Measurements from ENCODE around the gene NFKBIZ. TPM values are rescaled to one million over a fixed set of nuclear protein-coding genes. Genes with fewer than 3 reads are reported as not detected.
A peak's percentile ranks its signal among the peaks of the same experiment; 100 is the strongest.

NFKBIZ gene
- total and polyA plus RNA-seq, 2 donors (not counting 3 experiments of a cell fraction or from before 2014, with no cell fraction given), result 17.5 to 28.9 TPM

DNA sequence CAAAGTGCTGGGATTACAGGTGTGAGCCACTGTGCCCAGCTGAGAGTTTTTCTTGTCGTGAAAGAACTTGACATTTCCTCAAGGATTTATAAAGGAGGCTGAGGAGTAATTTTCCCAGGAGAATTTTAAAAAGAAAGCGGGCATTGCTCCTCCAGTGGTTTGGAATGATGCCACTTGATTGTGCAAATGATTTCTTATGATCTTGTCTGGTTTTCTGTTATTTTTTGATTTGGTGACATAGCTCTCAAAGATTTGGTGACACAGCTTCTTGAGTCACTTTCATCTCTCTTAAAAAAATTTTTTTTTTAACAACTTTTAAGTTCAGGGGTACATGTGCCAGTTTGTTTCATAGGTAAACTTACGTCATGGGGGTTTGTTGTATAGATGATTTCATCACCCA lies 24.6 kb upstream of the NFKBIZ start:
- H3K27me3 ChIP-seq (ENCODE audit: control insufficient read depth in 2 of 2, insufficient read depth in 2 of 2, low read length in 2 of 2), result no peaks in the 10 kb centered on the region
- intact Hi-C loops (cut with micrococcal nuclease) (no loop called here), dilution Hi-C loops (cut with MboI; ENCODE audit: extremely low pct_ligation_motif_present, low sequenced_read_pairs) (no loop called here)
- H3K27ac ChIP-seq (ENCODE audit: insufficient read depth, low read depth, low read length), result no peak overlapping the region
- H2AFZ ChIP-seq (ENCODE audit: low read depth, low read length), result no peak overlapping the region
- no TSS peak for BruUV-seq (replicated peaks)
- peaks cover 12% of the 10 kb centered on the region for H3K4me1 ChIP-seq (ENCODE audit: control insufficient read depth, extremely low read depth, insufficient read depth, low read length)
- H3K4me2 ChIP-seq (ENCODE audit: insufficient read depth, low read length), result no peak overlapping the region
- H3K9me3 ChIP-seq (replicated peaks; ENCODE audit: control insufficient read depth, insufficient read depth, low read length), result no peaks in the 10 kb centered on the region
- H4K20me1 ChIP-seq (replicated peaks; ENCODE audit: control insufficient read depth, extremely low read depth, insufficient read depth, low read length), result no peaks in the 10 kb centered on the region
- H3K36me3 ChIP-seq (ENCODE audit: control insufficient read depth in 2 of 2, extremely low read depth in 1 of 2, insufficient read depth in 2 of 2, low read length in 2 of 2), result peaks cover 0 to 4% of the 10 kb centered on the region in 2 experiments
- H3K79me2 ChIP-seq (ENCODE audit: control insufficient read depth, insufficient read depth, low read length), result no peaks in the 10 kb centered on the region
- ChIA-PET POLR2A (no interaction called here), CTCF (interaction anchor here (1.2 to 2.0 kb wide), 5 partner anchors 11 to 405 kb away, joined by 3 to 12 read pairs (median 6); no protein-coding TSS in a partner anchor)
- H3K9ac ChIP-seq (replicated peaks; ENCODE audit: extremely low read depth, insufficient read depth, low read length), result no peak overlapping the region
- DNase-seq (ENCODE audit: low read depth, low spot score), result no peak
- TF ChIP-seq MYC (IDR thresholded peaks at IDR 0.05; ENCODE audit: low read depth, low read length), result no peak
- H3K4me3 ChIP-seq (replicated peaks in 1 of 3; ENCODE audit: insufficient read depth in 1 of 3, low read depth in 1 of 3, low read length in 3 of 3), result no peak overlapping the region
- no peaks in the 10 kb centered on the region for H3K9me1 ChIP-seq (replicated peaks; ENCODE audit: control insufficient read depth, extremely low read depth, insufficient read depth, low read length)
- no peak for FAIRE-seq

DNA sequence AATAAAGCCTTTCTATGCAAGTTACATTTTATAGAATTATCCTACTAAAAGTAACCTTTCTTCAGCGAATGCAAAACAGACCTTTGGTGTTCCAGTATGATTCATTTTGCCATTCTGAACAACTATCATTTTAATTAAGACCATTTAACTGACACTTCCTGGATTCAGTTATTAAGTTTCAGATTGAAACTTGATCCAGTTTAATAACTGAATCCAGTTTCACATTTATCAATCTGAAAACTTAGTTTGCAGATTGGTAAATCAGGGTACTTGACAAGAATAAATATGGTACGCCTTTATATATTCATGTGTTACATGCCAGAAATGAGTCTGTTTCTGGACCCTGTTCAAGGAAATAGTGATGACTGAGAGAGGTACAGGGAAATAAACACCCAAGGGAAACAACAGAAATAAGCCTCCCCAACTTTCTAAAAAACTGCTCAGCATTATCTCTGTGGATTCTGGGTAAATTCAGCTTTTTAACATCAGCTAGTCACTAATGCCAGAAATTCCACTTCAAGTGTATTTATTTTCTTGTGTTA lies 23.3 kb upstream of the NFKBIZ start:
- intact Hi-C loops (cut with micrococcal nuclease), result no loop called here
- peaks cover 12% of the 10 kb centered on the region for H3K4me1 ChIP-seq (ENCODE audit: control insufficient read depth, extremely low read depth, insufficient read depth, low read length)
- no peaks in the 10 kb centered on the region for H3K9me3 ChIP-seq (replicated peaks; ENCODE audit: control insufficient read depth, insufficient read depth, low read length)
- H3K27ac ChIP-seq (ENCODE audit: insufficient read depth, low read depth, low read length), result no peak overlapping the region
- no peak overlapping the region for H3K4me3 ChIP-seq (replicated peaks in 1 of 3; ENCODE audit: insufficient read depth in 1 of 3, low read depth in 1 of 3, low read length in 3 of 3)
- H3K36me3 ChIP-seq (ENCODE audit: control insufficient read depth in 2 of 2, extremely low read depth in 1 of 2, insufficient read depth in 2 of 2, low read length in 2 of 2), result peaks cover 0 to 4% of the 10 kb centered on the region in 2 experiments
- no peaks in the 10 kb centered on the region for H3K27me3 ChIP-seq (ENCODE audit: control insufficient read depth in 2 of 2, insufficient read depth in 2 of 2, low read length in 2 of 2)
- dilution Hi-C loops (cut with MboI; ENCODE audit: extremely low pct_ligation_motif_present, low sequenced_read_pairs), result no loop called here
- no peak overlapping the region for H2AFZ ChIP-seq (ENCODE audit: low read depth, low read length)
- DNase-seq (ENCODE audit: low read depth, low spot score) (peak; percentile 27), FAIRE-seq (no peak)
- no peak overlapping the region for H3K4me2 ChIP-seq (ENCODE audit: insufficient read depth, low read length)
- no peaks in the 10 kb centered on the region for H3K9me1 ChIP-seq (replicated peaks; ENCODE audit: control insufficient read depth, extremely low read depth, insufficient read depth, low read length)
- H3K9ac ChIP-seq (replicated peaks; ENCODE audit: extremely low read depth, insufficient read depth, low read length), result no peak overlapping the region
- no TSS peak for BruUV-seq (replicated peaks)
- H4K20me1 ChIP-seq (replicated peaks; ENCODE audit: control insufficient read depth, extremely low read depth, insufficient read depth, low read length), result no peaks in the 10 kb centered on the region
- ChIA-PET CTCF (interaction anchor here (0.5 to 2.8 kb wide), 5 partner anchors 12 to 847 kb away, joined by 3 to 33 read pairs (median 6); no protein-coding TSS in a partner anchor), POLR2A (interaction anchor here (2.7 kb wide), 1 partner anchor 23 kb away, joined by 31 read pairs; the partner anchor contains the start of gene NFKBIZ)
- TF ChIP-seq POLR2AphosphoS5 (IDR thresholded peaks at IDR 0.05; ENCODE audit: insufficient read depth, low read depth, low read length) (no peak), CTCF (IDR thresholded peaks at IDR 0.05; ENCODE audit: extremely low read depth in 1 of 2, insufficient read depth in 1 of 2, low read depth in 1 of 2, low read length in 2 of 2) (no peak), EZH2 (IDR thresholded peaks at IDR 0.05; ENCODE audit: borderline replicate concordance, low read depth, low read length, severe bottlenecking) (no peak), MYC (IDR thresholded peaks at IDR 0.05; ENCODE audit: low read depth, low read length) (no peak), GATA2 (IDR thresholded peaks at IDR 0.05; ENCODE audit: insufficient read depth, insufficient read length, low read depth, low read length) (no peak), FOS (IDR thresholded peaks at IDR 0.05; ENCODE audit: borderline replicate concordance, insufficient read depth, low read length) (no peak), JUN (IDR thresholded peaks at IDR 0.05; ENCODE audit: borderline replicate concordance, insufficient read depth, insufficient read length, low read depth) (no peak), POLR2A (IDR thresholded peaks at IDR 0.05; ENCODE audit: low read depth, low read length) (no peak)
- TF ChIP-seq, protein P1, sequence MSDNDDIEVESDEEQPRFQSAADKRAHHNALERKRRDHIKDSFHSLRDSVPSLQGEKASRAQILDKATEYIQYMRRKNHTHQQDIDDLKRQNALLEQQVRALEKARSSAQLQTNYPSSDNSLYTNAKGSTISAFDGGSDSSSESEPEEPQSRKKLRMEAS (IDR thresholded peaks at IDR 0.05; ENCODE audit: insufficient read depth, insufficient read length), result no peak
- H3K79me2 ChIP-seq (ENCODE audit: control insufficient read depth, insufficient read depth, low read length), result no peaks in the 10 kb centered on the region
